ENCODE data around the gene RABEPK.

- TF ChIP-seq CTCF (IDR thresholded peaks at IDR 0.05), result no peak
- TF ChIP-seq POLR2AphosphoS5 (IDR thresholded peaks at IDR 0.05; ENCODE audit: insufficient read depth in 1 of 2, low read depth in 1 of 2), result no peak
- no peak for TF ChIP-seq POLR2A (IDR thresholded peaks at IDR 0.05)
These were observed 55.5 kb downstream of the RABEPK start for GRCh38 chr9:125255781-125256391.
